Right renal cortex interstitium (tissue), 3 donors: Measurements from ENCODE around the gene SECTM1. TPM values are rescaled to one million over a fixed set of nuclear protein-coding genes. Genes with fewer than 3 reads are reported as not detected.

Source experiments
- DNase-seq, 3 donors: peaks; one replicate each; pipeline ENCODE4 v3.0.0-alpha.2; 2013; ENCODE audit warnings: low read depth in 3 of 3, low spot score in 2 of 3
- polyA plus RNA-seq, 3 donors: library from polyadenylated mRNA; unstranded; fragments of 120-200 nt; gene quantifications; one replicate each; pipeline ENCODE4 v1.2.1, GENCODE V29; 2013; ENCODE audit not compliant: insufficient read length in 3 of 3

Gene SECTM1
- polyA plus RNA-seq, 3 donors, result 1.2 to 1.7 (median 1.4) TPM

DNA sequence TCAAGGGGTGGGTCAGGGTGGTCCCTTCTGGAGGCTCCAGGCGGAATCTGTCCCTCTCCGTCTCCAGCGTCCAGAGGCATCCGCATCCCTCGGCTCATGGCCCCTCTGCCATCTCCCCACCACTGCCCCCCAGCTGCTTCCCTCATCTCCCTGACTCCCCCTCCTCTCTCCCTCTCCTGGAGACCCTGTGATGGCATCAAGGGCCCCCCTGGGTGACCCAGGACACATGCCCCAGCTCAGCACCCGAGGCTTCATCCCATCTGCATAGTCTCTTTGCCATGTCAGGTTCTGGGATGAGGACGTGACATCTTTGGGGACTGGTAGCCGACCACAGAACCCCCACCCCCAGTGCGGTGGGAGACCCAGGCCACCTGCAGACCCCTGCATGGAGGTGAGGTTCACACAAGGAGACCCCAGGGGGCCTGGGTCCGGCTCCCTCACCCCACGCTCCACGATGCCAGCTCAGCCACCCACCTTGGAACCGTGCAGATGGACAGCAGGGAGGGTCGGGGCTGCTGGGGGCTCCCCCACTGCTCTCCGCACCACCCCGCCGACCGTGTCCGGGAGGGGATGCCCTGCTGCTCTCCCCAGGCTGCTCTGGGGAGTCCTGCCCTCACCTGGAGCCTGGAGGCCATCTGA is 3.8 kb downstream of the SECTM1 start:
- no peak for DNase-seq

DNA sequence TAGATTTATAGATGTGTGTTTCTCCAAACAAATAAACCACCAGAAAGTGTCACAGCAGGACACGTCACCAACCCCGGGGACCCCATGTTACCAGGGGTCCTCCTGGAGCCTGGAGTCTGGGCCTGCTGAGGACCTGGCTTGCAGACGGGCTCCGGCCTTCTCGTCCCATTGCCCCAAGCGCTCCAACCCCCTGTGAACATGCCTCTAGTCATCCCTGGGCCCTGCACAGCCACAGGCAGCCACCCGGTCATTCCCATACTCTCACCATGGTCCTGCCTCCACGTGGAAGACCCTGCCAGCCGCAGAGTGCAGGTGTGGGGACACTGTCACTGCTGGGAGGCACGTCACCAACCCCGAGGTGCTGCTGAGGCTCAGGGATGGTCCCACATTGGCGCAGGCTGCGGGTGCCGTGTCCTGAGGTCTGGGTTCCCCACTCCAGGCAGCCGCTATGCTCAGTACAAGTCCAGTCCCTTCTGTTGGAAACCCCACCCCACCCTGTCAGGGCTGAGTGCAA is 4.5 kb downstream of the SECTM1 start:
- no peak for DNase-seq

DNA sequence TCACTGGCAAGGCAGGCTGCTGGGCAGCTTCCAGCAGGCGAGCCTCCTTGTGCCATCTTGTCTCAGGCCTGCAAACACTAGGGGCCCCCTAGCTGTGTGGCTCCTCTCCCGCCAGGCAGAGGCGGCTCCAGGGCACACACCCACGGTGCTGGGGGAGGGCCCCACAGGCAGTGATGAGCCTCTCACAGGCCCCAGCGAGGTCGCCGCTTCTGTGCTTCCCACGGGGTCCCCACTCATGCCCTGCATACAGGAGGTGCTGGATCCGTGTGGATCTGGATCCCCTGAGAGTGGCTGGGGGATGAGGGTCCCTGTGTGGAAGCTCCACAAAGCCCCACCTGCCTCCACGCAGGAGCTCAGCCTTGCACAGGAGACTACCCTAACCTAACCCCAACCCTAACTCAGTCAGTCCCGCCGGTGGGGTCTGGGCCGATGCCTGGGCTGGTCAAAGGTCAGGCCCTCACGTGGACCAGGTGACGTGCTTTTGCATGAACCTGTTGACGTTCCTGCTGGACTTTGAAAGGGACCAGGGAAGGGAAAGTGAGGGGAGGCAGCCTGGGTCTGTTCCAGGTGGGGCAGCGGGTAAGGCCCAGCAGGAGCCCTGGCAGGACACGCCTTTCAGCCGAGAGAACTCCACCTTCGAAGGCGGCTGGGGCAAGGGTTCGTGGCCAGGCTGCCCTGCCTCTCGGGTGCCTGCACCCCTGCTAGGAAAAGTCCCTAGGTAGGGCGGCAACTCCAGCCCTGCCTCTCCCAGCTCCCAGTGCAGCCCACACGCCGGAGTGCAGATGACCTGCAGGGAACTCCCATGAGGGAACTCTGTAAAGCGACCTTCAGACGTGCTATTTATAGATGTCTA is 5.2 kb downstream of the SECTM1 start:
- DNase-seq, result no peak

DNA sequence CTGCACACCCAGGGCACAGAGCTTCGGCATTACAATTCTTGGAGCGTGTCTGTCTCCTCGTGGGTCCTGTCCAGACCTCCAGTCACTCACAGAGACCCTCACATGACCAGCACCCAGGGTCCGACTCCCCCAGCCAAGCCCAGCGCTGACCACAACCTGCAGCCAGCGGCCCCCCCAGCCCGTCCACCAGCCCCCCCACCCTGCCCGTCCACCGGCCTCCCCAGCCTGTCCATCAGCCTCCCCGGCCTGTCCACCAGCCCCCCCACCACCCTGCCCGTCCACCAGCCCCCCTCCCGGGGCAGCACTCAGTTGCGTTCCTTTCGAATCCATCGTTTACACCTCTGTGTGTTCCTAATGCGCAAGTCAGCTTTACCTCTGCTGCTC is 5.8 kb downstream of the SECTM1 start:
- DNase-seq, result no peak

DNA sequence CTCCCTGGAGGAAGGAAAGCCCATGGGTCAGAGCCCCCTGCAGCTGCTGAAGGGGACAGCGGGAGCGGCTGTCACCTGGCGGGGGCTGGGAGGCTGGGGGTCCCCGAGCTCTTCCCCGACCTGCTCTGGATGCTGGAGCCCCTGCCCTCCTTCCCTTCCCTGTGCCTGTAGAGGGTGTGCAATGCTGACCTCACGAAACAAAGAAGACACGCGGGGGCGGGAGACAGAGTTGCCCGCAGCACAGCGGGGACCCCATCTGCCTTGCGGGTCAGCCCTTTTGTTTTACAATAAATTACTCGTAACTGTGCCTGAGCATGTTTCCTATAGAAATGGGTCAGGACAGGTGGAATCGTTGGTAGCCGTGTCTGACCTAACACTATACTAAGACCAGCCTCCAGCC is 6.3 kb downstream of the SECTM1 start:
- no peak for DNase-seq

DNA sequence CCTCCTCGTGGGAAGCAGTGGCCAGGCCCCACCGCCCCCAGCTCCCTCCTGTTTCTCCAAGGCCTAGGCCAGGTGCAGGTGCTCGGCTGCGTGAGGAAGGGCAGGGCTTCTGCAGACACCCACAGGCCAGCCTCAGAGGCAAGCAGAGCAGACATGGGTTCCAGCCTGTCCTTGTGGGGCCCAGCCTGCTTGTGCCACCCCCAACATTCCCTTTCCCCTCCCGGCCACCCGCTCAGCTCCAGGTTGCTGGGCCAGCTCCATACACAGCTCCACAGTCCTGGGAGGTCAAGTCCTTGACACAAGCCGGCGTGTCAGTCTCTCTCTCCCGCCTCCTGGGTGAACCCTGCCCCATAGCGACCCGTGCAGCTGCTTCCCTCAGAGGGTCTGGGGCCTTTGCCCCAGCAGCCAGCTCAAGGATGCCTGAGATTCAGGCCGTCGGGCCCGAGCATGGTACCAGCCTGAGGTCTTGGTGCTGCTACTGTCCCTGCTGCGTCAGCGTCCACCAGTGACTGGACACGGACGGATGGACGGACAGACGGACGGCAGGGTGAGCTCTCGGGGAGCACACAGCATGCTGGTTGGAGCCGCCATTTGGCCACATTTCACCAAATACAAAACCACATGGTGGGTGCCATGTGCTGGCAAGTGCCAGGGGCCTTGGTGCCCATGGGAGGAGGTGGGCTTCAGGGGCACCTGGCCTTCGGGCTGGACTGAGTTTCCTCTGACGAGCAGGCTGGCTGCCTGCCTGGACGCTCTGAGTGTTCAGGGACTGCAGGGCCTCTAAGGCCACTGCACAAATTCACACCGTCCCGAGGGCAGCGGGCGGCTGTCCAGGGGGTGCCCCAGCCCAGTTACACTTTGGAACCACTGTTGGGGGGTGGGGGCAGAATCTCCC is 8.0 kb downstream of the SECTM1 start:
- no peak for DNase-seq

DNA sequence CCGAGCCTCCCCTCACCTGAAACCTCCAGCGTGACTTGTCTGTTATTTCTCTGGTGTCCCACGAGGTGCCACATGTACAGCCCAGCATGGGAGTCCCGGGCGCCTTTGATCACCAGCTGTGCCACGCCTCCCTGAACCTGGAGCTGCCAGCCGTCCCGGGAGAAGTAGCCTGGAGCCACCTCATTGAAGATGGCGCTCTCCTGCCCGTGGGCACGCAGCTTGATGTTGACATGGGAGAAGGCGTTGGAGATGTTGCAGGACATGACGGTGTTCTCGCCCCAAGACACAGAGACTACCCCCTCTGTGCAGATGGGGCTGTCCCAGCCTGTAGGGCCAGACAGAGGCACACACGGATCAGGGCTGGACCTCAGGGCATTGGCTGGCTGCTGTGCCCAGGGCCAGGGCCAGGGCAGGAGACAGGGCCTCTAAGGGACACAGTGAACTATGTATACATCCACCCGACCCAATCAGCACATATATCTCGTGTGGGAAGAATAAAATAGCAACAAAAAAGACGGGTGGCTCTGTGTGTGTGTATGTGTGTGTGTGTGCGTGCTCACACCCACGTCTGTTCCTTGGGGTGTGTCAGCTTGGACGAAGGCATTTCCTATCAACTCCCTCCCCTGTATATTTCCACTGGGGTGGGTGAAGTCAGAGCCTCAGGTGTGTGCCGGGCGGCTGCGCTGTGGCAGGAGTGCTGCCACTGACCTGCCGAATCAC is 8.8 kb downstream of the SECTM1 start:
- no peak for DNase-seq

DNA sequence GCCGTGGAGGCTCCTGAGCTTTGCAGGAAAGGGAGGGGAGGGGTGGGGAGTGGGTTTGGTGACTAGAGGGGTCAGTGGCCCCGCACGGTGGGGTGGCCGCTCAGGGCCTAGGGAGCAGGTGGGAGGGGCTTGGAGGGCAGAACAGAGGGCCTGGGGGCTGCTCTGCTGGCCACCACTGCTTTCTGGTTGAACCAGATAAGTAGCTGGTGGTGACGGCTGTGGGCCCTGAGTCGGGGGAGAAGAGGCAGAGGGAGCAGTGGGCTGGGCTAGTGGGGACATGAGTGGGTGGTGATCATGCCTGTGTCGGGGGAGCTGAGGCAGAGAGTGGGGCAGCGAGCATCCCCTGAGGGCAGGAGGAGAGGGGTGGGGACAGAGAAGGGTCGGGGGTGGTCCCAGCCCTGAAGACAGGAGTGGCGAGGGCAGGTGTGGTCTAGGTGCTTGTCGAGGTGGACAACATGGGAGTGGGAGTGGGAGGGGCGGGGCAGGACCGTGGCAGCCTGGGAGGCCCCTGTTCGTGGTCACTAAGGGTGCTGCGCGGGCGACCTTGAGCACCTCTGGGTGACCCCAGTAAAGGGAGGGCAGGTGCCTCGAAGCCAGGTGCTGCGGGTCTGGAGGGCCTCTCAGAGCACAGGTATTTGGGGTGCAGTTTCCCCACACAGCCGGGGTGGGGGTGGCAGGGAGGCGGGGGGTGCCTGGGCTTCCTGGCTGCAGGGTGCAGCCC is 9.9 kb downstream of the SECTM1 start:
- DNase-seq, result no peak

DNA sequence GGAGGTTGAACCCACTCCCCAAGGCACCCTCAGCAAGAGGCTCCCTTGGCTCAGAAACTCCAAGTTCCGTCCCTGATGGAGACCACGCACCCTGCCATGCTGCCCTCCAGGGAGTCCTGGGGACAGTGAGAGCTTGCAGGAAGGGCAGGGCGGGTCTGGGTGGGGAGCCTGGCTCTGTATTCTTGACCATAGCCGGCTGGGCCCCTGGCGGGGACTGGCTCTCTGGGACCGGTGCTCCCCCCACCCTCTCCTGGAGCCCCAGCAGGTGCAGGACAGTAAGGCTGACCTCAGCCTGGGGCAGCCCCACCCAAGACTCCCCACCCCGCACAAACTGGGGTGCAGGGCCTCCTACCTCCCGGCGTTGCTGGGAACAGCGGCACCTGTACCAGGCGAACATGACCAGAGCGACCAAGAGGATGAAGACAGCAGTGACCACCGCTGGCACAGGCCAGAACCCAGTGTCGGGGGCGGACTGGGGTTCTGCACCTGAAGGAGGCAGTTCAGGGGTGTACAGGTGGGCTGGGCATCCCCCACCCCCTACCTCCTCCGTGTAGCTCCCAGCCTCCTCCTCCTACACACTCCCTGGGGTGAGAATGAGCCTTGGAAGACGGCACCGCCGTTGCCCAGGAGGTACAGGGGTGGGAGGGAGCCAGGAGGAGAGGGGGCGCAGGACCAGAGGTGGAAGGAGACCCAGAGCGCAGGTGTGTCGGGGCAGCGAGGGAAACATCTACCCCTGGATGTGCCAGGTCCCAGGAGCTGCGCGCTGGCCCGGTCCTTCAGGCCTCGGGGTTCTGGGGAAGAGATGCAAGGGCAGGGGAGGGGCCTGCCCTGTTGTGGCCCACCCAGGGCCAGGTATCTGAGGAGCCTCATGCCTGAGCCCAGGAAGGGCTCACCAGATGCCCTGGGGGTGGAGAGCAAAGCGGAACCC is 10.8 kb downstream of the SECTM1 start:
- no peak for DNase-seq

DNA sequence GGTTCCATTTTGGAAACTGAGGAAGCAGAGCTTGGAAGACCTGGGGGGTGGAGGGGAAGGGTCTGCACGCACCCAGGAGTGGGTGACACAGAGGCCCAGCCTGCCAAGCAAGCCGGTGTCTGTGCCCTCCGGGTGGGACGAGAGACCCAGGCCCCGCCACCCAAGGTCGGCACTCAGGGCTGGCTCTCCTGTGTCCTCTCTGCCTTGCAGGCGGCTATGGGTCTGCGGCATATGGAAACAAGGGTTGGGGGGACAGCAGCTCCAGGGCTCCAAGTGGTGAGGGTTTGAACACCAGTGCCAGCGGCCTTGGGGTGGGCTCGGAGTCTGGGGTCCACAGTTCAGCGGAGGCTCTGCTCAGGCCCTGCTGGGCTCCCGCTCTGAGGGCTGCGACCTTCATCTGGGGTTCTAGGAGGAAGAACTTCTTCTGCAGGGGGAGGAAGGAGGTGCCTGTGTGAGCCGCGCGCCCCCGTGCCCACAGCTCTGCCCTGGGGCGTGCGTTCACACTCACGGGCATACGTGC is 11.6 kb downstream of the SECTM1 start:
- no peak for DNase-seq

DNA sequence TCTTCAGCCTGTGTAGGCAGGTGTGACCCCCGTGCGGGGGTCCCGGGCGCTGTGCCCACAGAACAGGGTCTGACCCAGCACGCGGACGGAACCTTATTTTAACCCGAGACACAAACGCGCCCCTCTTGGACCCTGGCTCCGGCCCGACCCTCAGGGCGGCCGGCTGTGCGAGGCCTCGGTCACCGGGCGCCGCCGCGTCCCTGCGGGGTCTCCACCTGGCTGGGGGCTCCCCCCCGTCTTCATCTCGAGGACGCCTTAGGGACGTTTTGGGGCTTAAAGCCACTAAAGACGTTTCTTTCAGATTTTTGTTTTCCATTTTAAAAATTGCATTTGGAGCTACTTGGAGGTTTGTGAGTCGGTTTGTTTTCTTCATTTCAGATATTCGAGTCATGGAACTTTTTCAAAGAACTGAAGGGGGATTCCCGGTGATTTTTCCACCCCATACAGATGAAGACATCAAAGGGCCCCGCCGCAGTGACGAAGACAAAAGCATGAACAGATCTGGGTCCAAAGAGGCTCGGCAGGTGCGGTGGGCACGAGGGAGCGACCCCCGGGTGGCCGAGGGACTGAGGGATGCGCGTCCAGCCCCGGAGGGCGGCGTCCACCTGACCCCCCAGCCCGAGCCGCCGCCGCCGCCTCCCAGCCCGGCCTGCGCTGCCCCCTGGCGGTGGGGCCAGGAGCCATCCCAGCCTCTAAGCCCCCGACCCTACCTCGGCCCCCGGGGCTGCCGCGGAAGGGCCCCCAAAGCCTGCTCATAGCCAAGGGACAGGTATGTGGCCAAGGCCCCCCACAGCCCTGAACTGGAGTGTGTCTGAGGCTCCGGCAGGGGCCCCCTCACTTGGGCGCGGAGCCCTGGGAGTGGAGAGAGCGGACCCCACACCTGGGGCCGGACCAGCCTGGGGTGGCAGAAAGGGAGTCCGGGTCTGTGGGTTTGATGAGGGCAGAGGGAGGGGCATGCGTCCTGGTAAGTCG is 12.3 kb downstream of the SECTM1 start:
- DNase-seq, result no peak

DNA sequence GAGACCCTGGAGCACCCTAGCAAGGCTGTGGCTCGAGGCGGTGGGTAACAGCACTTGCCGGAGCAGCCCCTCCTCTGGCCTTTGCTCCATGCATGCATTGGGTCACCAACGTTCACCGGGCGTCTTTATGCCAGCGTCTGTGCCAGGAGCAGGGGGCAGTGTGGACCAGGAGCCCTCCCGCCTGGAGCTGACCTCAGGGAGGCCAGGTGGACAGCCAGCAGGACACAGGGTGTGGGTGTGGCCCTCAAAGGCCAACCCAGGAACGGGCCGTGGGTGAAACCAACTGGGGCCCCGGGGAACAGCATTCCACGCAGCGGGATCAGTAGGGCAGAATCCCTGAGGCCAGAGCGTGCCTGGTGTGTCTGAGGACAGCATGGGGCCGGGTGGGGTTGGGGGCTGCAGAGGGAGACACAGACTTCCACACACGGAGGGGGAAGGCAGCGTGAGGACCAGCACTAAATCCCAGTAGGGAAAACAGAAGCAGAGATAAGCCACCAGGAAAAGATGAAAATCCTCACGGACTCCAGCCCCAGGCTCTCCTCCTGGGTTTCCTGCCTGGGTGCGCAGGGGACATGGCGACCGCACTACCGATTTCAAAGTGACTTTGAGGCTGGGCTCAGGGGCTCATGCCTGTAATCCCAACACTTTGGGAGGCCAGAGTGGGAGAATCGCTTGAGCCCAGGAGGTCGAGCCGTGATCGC is 13.3 kb downstream of the SECTM1 start:
- no peak for DNase-seq

DNA sequence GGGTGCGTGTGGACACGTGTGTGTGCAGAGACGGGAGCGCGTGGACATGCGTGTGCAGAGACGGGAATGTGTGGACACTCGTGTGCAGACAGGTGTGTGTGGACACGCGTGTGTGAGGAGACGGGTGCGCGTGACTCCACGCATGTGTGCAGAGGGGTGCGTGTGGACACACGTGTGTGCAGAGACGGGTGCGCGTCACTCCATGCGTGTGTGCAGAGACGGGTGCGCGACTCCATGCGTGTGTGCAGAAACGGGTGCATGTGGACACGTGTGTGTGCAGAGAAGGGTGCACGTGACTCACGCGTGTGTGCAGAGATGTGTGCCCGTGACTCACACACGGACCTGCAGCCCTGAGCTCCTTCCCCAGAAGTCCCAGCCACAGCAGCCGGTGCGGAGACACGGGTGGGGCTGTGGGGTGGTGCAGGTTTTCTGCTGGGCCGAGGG is 13.9 kb downstream of the SECTM1 start:
- no peak for DNase-seq

DNA sequence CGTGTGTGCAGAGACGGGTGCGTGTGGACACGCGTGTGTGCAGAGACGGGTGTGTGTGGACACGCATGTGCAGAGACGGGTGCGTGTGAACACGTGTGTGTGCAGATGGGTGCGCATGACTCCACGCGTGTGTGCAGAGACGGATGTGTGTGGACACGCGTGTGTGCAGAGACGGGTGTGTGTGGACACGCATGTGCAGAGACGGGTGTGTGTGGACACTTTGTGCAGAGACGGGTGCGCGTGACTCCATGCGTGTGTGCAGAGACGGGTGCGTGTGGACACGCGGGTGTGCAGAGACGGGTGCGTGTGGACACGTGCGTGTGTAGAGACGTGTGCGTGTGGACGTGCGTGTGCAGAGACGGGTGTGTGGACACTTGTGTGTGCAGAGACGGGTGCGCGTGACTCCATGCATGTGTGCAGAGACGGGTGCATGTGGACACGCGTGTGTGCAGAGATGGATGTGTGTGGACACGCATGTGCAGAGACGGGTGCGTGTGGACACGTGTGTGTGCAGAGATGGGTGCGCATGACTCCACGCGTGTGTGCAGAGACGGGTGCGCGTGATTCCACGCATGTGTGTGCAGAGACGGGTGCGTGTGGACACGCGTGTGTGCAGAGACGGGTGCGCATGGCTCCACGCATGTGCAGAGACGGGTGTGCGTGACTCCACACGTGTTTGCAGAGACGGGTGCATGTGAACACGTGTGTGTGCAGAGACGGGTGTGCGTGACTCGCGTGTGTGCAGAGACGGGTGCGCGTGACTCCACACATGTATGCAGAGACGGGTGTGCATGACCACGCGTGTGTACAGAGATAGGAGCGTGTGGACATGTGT is 14.6 kb downstream of the SECTM1 start:
- no peak for DNase-seq

DNA sequence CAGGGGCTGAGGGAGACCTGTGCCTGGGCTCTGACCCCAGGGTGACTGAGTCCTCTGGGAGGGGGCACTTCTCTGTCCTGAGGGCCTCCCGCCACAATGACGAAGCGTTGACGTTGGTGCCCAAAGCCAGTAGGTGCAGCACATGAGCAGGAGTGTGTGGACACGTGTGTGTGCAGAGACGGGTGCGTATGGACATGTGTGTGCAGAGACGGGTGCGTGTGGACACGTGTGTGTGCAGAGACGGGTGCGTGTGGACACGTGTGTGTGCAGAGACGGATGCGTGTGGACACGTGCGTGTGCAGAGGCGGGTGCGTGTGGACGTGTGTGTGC is 15.4 kb downstream of the SECTM1 start:
- DNase-seq, result no peak
